AG04450 (cell line): ENCODE results near the gene RCC1. TPM values are rescaled to one million over a fixed set of nuclear protein-coding genes. Genes with fewer than 3 reads are reported as not detected.

Source experiments
- CTCF ChIA-PET: fragments of 300-600, 350-600 bp; formaldehyde crosslinking; extraction: SDS; loops from one replicate; lab custom pipeline; 2022; ENCODE audit warnings: antibody characterized with exemption, inconsistent platforms; lab: Charles Lee
- POLR2A ChIA-PET: fragments of 350-600 bp; formaldehyde crosslinking; extraction: SDS; loops from one replicate; lab custom pipeline; 2021; ENCODE audit warnings: antibody characterized with exemption, inconsistent platforms; lab: Yijun Ruan, JAX
- DNase-seq: peaks from one replicate; pipeline ENCODE4 v3.0.0-alpha.2; 2011; ENCODE audit warnings: low read depth, low spot score
- H3K27ac ChIP-seq: one replicate; pipeline ENCODE4 v1.5.1; 2012; ENCODE audit warnings: low read depth, low read length, control low read depth
- H3K27me3 ChIP-seq: one replicate; pipeline ENCODE4 v1.6.0; 2012; ENCODE audit warnings: low read length; ENCODE audit not compliant: control insufficient read depth, insufficient read depth
- H3K4me3 ChIP-seq: 2 replicates; pipeline ENCODE4 v1.5.1; 2011; ENCODE audit warnings: mild to moderate bottlenecking, low read depth, low read length, control low read depth
- H3K9me3 ChIP-seq: 2 replicates; pipeline ENCODE4 v1.5.1; 2012; ENCODE audit warnings: low read length; ENCODE audit not compliant: control insufficient read depth, insufficient read depth
- polyA plus RNA-seq: library from polyadenylated mRNA; depleted of rRNA; stranded (reverse); fragments of >200 nt; gene quantifications from 2 replicates; pipeline ENCODE4 v1.2.3, GENCODE V29; 2011
- TF ChIP-seq, protein P1 (sequence below): IDR thresholded peaks from 2 replicates; pipeline ENCODE4 v1.5.1; 2011; ENCODE audit warnings: low read depth, low read length, control low read depth, inconsistent platforms

RCC1 gene
- polyA plus RNA-seq, 1 experiment = 22.4 TPM

DNA sequence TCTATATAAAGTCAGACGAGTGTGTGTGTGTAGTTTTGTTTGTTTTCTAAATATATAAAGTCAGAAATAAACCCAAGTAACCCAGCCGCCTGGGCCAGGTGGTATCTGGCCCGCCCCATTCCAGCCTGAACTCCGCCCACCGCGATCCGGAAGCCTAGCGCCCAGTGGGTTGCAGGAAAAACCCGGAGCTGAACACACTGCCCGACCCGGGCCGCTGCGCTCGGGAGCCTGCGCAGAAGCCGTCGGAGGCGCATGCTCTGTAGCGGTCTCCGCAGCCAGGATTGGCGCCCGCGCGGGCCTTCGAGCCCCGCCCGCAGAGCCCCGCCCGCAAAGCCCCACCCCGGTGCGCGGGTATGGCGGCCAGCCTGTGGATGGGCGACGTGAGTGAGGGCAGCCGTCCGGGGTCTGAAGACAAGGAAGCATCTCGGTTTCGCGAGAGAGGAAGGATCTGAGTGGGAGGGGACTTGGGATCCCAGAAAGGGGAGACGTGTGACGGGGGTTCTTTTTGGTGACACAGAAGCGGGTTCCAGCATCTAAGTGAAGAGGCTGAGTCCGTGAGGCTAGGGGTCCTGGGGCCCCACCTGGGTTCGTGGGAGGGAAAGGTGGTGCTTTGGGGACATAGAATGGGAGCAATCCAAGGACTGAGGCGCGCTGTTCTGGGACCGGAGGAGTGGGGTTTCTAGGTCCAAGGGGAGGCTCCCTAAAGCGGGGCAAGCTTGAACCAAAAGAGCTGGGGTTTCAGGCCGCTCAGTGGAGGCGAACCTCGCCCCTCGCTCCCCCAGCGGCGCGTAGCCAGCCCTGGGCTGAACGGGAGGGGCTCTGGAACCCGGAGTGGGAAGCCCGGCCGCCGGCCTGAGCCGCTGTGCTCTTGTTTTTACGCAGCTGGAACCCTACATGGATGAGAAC lies 47.2 kb downstream of the RCC1 start, which contains the start of gene TRNAU1AP:
Gene TRNAU1AP (plus strand): TSS at position 328 of the 906 bp plus-strand sequence. CDS start 26 bp downstream, at position 354.
- CTCF ChIA-PET = interaction anchor here (0.9 to 1.4 kb wide), 3 partner anchors 50 to 305 kb away, joined by 3 to 4 read pairs (median 3); no protein-coding TSS in a partner anchor
- Histone ChIP-seq H3K27me3 (no peaks in the 10 kb centered on the region), H3K27ac (peak within 1 kb of the TSS; percentile 70), H3K4me3 (peak within 1 kb of the TSS; percentile 96), H3K9me3 (no peaks in the 10 kb centered on the region)
- peak; percentile 92 for DNase-seq
- POLR2A ChIA-PET = interaction anchor here (0.6 to 5.0 kb wide), 11 partner anchors 9 to 333 kb away, joined by 3 to 75 read pairs (median 5); partner anchors contain the start of genes RNU11 and TAF12
- TF ChIP-seq, protein P1, sequence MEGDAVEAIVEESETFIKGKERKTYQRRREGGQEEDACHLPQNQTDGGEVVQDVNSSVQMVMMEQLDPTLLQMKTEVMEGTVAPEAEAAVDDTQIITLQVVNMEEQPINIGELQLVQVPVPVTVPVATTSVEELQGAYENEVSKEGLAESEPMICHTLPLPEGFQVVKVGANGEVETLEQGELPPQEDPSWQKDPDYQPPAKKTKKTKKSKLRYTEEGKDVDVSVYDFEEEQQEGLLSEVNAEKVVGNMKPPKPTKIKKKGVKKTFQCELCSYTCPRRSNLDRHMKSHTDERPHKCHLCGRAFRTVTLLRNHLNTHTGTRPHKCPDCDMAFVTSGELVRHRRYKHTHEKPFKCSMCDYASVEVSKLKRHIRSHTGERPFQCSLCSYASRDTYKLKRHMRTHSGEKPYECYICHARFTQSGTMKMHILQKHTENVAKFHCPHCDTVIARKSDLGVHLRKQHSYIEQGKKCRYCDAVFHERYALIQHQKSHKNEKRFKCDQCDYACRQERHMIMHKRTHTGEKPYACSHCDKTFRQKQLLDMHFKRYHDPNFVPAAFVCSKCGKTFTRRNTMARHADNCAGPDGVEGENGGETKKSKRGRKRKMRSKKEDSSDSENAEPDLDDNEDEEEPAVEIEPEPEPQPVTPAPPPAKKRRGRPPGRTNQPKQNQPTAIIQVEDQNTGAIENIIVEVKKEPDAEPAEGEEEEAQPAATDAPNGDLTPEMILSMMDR = no peak

GRCh38 chr1:28560886-28561285 lies 55.0 kb downstream of the RCC1 start:
- H3K27ac ChIP-seq = no peak overlapping the region
- ChIA-PET POLR2A (no interaction called here), CTCF (interaction anchor here (0.6 kb wide), 1 partner anchor 312 kb away, joined by 3 read pairs; no protein-coding TSS in a partner anchor)
- TF ChIP-seq, protein P1 = no peak
- no peaks in the 10 kb centered on the region for H3K9me3 ChIP-seq
- H3K27me3 ChIP-seq = no peaks in the 10 kb centered on the region
- DNase-seq = no peak
- no peak overlapping the region for H3K4me3 ChIP-seq

GRCh38 chr1:28564310-28564709 lies 58.5 kb downstream of the RCC1 start:
- no peak for DNase-seq
- TF ChIP-seq, protein P1 = no peak
- ChIA-PET POLR2A (interaction anchor here (1.5 kb wide), 1 partner anchor 17 kb away, joined by 5 read pairs; no protein-coding TSS in a partner anchor), CTCF (no interaction called here)
- H3K9me3 ChIP-seq = no peaks in the 10 kb centered on the region
- H3K27ac ChIP-seq = no peak overlapping the region
- H3K27me3 ChIP-seq = no peaks in the 10 kb centered on the region
- H3K4me3 ChIP-seq = no peak overlapping the region

- ChIA-PET CTCF (no interaction called here), POLR2A (interaction anchor here (1.5 kb wide), 1 partner anchor 17 kb away, joined by 5 read pairs; no protein-coding TSS in a partner anchor)
- DNase-seq = no peak
- no peaks in the 10 kb centered on the region for H3K27me3 ChIP-seq
- TF ChIP-seq, protein P1 = no peak
- no peak overlapping the region for H3K27ac ChIP-seq
- no peaks in the 10 kb centered on the region for H3K9me3 ChIP-seq
- H3K4me3 ChIP-seq = no peak overlapping the region
These were observed 59.2 kb downstream of the RCC1 start for GRCh38 chr1:28565040-28565439.

DNA sequence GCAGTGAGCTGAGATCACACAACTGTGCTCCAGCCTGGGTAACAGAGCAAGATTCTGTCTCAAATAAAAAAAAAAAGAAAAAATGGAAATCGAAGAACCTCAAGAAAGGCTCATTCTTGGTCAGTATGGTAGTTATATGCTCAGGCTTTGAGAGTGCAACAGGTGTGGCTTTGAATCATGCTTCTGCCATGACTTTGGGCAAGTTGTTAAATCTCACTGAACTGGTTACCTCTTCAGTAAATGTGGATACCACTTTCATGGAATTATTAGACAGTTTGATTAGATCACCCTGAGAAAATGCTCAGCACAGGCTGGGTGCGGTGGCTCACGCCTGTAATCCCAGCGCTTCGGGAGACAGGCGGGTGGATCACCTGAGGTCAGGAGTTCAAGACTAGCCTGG lies 59.9 kb downstream of the RCC1 start:
- Histone ChIP-seq H3K27me3 (no peaks in the 10 kb centered on the region), H3K4me3 (no peak overlapping the region), H3K27ac (no peak overlapping the region), H3K9me3 (no peaks in the 10 kb centered on the region)
- TF ChIP-seq, protein P1 = no peak
- DNase-seq = no peak
- ChIA-PET CTCF (no interaction called here), POLR2A (interaction anchor here (1.5 kb wide), 1 partner anchor 16 kb away, joined by 5 read pairs; no protein-coding TSS in a partner anchor)
